GM12878 (cell line): Measurements from ENCODE around the gene STYXL2. TPM values are rescaled to one million over a fixed set of nuclear protein-coding genes. Genes with fewer than 3 reads are reported as not detected.

Source experiments
- CEBPB ChIP-seq, 2 experiments: fragments of 150-350 bp in 1 of 2; IDR thresholded peaks; 2 replicates each; pipeline ENCODE4 v1.6.1; 2012 to 2014; ENCODE audit warnings: low read depth in 2 of 2, low read length in 2 of 2, borderline replicate concordance in 1 of 2, inconsistent platforms in 1 of 2
- CREM ChIP-seq: IDR thresholded peaks from 2 replicates; pipeline ENCODE4 v1.6.1; 2014; ENCODE audit warnings: antibody characterized with exemption, low read depth
- ESRRA ChIP-seq: IDR thresholded peaks from 2 replicates; pipeline ENCODE4 v1.6.1; 2012; ENCODE audit warnings: mild to moderate bottlenecking, low read length, improper control_type of control experiment
- FOXK2 ChIP-seq: fragments of 450-650 bp; IDR thresholded peaks from 2 replicates; pipeline ENCODE4 v1.6.1; 2017; ENCODE audit warnings: mild to moderate bottlenecking, moderate library complexity
- FOXM1 ChIP-seq: IDR thresholded peaks from 2 replicates; pipeline ENCODE4 v1.6.1; 2012; ENCODE audit warnings: low read depth, mild to moderate bottlenecking, inconsistent platforms, low read length, moderate library complexity
- NR2C1 ChIP-seq: fragments of 450-650 bp; IDR thresholded peaks from 2 replicates; pipeline ENCODE4 v1.6.1; 2017; ENCODE audit warnings: antibody characterized with exemption, mild to moderate bottlenecking, moderate library complexity
- POLR2AphosphoS2 ChIP-seq: IDR thresholded peaks from 2 replicates; pipeline ENCODE4 v1.6.1; 2011; ENCODE audit warnings: low read depth, mild to moderate bottlenecking, low read length, improper control_type of control experiment, moderate library complexity
- polyA plus RNA-seq, 11 experiments: library from polyadenylated mRNA; depleted of rRNA in 4 of 11; unstranded in 6 of 11; stranded (reverse) in 5 of 11; fragments of >200 nt; fragmentation: Nextera tagmentation in 4 of 11; fragmentation: Illumina TruSeq in 1 of 11; extraction: Ambion mirVana in 4 of 11; extraction: Trizol in 1 of 11; gene quantifications; 1 replicate in 1 of 11; 2 replicates in 10 of 11; pipeline versions ENCODE4 v1.2.1 to v1.2.3, GENCODE V29; 2011 to 2016; ENCODE audit warnings: inconsistent platforms in 2 of 11, missing spikeins in 2 of 11, low read depth in 1 of 11
- total RNA-seq, 4 experiments: library from RNA; depleted of rRNA in 3 of 4; stranded (reverse); fragments of >200 nt in 3 of 4; fragmentation: Illumina TruSeq in 1 of 4; extraction: Trizol in 1 of 4; gene quantifications; 2 replicates each; pipeline versions ENCODE4 v1.2.1 to v1.2.3, GENCODE V29; 2013 to 2021
- TF ChIP-seq, protein P1 (sequence below): IDR thresholded peaks from 2 replicates; pipeline ENCODE4 v1.6.1; 2012; ENCODE audit warnings: improper control_type of control experiment, low read depth, low read length; ENCODE audit not compliant: insufficient replicate concordance
- TF ChIP-seq, protein P2 (sequence below): fragments of 450-650 bp; IDR thresholded peaks from 2 replicates; pipeline ENCODE4 v1.6.1; 2017; ENCODE audit warnings: low read depth, mild to moderate bottlenecking, moderate library complexity

STYXL2 gene
- total and polyA plus RNA-seq, 10 of the 15 experiments (the other 5 are each of a cell fraction or from before 2014, with no cell fraction given) = under 0.01 to 0.08 (median 0.03) TPM; not detected in 7

DNA sequence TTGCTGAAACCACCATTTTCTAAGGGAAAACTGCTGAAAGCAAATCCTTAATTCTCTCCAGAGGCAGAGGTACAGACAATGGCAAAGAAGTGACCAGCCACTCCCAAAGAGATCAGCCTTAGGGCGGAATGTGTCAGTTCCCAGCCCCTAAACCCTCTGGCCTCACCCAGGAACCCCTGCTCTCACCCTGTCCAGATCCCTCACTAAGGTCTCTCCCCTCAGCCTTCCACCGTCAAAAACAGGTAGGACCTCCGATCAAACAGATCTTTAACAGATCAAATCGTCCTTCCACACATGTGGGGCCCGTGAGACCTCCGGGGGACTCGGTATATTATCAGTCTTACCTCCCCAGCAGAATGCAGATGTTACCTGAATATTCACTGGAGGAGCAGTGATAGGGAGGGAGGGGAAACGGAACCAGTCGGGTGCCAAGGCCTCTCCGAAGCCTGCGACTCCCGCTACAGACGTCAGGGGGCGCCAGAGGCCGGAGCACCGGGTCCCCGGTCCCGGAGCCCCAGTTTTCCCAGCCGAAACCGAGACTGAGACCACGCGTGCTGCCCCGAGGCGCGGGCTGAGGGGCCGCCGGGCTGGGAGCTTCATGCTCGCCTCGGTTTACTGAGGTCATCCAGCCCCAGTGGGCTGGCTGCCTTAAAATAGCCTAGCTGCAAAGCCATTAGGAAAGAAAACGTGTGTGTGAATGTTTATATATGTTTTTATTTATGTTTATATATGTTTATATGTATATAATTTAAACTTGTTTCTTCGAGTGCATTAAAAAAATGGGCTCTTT, 27.3 kb upstream of the STYXL2 start (continued):
- TF ChIP-seq, protein P1, sequence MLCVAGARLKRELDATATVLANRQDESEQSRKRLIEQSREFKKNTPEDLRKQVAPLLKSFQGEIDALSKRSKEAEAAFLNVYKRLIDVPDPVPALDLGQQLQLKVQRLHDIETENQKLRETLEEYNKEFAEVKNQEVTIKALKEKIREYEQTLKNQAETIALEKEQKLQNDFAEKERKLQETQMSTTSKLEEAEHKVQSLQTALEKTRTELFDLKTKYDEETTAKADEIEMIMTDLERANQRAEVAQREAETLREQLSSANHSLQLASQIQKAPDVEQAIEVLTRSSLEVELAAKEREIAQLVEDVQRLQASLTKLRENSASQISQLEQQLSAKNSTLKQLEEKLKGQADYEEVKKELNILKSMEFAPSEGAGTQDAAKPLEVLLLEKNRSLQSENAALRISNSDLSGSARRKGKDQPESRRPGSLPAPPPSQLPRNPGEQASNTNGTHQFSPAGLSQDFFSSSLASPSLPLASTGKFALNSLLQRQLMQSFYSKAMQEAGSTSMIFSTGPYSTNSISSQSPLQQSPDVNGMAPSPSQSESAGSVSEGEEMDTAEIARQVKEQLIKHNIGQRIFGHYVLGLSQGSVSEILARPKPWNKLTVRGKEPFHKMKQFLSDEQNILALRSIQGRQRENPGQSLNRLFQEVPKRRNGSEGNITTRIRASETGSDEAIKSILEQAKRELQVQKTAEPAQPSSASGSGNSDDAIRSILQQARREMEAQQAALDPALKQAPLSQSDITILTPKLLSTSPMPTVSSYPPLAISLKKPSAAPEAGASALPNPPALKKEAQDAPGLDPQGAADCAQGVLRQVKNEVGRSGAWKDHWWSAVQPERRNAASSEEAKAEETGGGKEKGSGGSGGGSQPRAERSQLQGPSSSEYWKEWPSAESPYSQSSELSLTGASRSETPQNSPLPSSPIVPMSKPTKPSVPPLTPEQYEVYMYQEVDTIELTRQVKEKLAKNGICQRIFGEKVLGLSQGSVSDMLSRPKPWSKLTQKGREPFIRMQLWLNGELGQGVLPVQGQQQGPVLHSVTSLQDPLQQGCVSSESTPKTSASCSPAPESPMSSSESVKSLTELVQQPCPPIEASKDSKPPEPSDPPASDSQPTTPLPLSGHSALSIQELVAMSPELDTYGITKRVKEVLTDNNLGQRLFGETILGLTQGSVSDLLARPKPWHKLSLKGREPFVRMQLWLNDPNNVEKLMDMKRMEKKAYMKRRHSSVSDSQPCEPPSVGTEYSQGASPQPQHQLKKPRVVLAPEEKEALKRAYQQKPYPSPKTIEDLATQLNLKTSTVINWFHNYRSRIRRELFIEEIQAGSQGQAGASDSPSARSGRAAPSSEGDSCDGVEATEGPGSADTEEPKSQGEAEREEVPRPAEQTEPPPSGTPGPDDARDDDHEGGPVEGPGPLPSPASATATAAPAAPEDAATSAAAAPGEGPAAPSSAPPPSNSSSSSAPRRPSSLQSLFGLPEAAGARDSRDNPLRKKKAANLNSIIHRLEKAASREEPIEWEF = no peak
- TF ChIP-seq CEBPB (IDR thresholded peaks at IDR 0.05; ENCODE audit: borderline replicate concordance in 1 of 2, low read depth in 2 of 2, low read length in 2 of 2) (no peak), CREM (no peak), FOXK2 (no peak), POLR2AphosphoS2 (no peak), FOXM1 (no peak), ESRRA (no peak), NR2C1 (no peak)
- TF ChIP-seq, protein P2, sequence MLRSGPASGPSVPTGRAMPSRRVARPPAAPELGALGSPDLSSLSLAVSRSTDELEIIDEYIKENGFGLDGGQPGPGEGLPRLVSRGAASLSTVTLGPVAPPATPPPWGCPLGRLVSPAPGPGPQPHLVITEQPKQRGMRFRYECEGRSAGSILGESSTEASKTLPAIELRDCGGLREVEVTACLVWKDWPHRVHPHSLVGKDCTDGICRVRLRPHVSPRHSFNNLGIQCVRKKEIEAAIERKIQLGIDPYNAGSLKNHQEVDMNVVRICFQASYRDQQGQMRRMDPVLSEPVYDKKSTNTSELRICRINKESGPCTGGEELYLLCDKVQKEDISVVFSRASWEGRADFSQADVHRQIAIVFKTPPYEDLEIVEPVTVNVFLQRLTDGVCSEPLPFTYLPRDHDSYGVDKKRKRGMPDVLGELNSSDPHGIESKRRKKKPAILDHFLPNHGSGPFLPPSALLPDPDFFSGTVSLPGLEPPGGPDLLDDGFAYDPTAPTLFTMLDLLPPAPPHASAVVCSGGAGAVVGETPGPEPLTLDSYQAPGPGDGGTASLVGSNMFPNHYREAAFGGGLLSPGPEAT = no peak
